ENCODE measurements around the gene IRF8.

IRF8 gene

DNA sequence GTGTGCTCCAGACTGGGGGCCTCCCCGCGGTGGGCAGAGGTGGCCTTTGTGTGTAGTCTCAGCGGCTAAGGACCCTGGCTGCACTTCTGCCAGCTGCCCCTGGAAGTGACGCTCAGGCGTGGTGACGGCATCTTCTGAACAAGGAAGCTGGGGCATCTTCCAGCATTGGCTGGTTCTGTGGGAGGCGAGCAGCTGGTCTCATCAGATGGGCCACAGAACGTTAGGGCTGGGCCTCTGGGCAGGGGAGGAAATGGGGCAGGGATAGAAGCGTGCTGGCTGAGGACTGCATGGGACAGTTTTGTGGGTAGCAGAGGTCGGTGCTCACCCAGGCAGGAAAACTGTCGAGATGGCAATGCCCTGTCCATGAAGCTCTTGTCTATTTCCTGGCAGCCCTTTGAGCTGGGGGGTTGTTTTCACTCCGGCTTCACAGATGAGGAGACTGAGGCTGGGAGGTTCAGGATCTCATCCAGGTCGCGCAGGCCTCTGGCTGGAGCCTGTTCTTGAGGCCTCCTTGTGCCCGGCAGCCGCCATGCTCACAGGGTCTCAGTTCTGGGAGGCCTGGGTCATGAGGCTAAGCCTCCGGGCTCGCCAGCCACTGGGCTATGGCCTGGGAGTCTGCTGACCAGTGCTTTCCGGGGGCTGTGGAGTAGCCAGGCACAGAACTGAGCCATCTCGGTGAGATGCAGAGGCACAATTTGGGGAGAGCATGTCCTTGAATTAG is 16.3 kb downstream of the IRF8 start:
- DNase-seq: no peak

DNA sequence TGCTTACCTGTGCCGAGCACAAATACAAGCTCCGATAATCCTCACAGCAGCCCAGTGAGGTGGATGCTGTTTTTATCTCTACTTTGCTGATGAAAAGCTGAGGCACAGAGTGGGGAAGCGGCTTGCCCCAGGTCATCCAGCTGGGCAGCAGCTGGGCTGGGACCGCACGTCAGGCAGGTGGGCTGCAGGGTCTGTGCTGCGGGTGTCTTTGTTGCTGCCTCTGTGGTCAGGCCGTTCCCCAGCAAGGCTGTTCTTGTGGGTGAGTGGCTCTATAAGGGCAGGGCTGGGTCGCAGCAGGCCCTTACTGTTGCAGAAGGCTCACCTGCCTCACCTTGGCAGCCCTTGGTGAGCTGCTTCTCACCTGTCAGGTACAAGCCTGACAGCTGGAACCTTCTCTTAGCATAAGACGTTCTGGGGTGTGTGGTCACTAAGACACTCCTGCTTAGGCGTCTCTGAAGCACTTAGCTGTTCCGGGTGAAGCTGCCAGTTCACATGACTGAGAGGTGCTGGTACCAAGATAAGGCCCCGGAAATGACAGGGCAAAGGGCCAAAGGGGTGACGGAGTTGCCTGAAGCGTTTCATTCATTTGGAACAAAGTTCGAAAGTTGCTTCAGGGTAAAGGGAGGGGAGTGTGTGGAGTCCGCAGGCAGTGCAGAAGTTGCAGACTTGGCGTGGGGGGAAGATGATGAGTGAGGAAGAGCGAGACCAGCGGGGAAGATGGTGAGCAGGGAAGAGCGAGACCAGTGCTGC is 17.4 kb downstream of the IRF8 start:
- DNase-seq: peak; percentile 30

DNA sequence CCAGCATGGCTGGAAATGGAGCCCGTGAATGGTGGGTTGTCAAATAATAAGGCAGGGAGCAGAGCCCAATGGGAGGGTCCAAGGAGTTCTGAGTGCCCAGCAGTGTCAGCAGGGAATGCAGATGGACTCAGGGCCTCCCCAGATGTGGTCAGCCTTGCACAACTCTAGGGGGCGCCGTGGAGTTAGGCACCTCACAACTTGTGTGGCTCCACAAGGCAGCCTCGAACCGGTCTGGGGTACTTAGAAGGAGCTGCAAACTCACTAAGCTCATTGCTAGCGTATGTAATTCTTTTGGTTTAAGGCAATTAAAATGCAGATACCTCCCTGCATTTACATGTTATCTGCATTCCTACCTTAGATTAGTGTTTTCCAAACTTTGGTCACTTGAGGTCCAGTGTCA is 18.1 kb downstream of the IRF8 start:
- no peak for DNase-seq

DNA sequence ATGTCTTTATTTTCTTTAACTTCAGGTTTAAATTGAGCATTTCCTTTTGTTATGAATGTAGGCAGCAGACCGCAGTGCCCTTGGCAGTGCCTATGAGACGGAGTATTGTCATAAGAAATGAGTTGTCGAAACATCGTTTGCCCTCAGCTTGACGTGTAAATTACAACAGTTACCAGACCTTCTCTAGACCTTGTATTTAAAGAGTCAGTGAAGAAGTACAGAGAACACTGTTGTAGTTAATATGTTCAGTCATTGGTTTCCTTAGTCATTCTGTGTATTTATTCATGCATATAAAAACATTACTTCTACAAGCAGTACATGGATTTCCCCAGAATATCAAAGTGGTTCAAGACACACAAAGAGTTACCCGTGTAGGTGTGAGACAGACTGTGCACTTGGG is 19.0 kb downstream of the IRF8 start:
- DNase-seq: no peak

- no peak for DNase-seq
Measured at GRCh38 chr16:85918436-85918835, 19.5 kb downstream of the IRF8 start.

- no peak for DNase-seq
Measured at GRCh38 chr16:85919271-85920267, 20.6 kb downstream of the IRF8 start.

GRCh38 chr16:85921026-85921425 is 22.1 kb downstream of the IRF8 start:
- no peak for DNase-seq

DNA sequence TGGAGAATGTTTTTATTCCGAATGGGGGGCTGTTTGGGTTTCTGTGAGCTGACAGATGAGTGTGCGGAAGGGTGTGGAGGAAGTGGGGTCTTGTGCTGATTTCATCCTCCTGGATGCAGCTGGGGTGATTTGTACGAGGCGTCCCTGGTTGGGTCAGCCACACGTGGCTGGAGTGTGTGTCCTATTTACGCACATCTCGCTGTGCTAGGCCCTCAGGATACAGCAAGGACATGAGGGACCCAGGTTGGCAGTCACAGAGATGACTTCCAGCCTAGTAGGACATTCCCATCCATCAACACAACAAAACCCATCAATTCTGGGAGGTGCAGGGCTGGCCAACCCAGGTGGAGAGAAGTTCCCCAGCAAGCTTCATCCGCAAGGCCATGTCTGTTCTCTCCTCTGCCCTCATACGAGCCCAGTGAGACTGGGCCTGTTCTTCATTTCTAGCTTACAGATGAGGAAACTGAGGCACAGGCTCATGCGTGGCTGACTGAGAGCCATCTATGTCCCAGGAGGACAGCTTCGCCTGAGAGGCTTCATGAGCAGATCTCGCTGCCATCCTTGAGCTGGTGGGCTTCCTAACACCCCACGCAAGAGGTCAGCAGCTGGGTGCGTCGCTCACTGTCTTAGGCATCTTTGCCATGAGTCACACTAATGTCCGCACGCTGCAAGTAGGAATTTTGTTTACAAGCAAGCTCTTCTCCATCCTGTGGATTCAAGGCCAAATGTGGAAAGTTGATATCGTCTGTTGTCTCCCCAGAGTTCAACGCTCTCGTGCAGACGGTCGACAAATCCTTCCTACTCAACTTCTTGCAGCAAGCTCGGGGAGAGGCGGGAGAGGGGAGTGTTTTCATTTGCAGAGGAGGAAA is 24.4 kb downstream of the IRF8 start:
- DNase-seq: no peak

DNA sequence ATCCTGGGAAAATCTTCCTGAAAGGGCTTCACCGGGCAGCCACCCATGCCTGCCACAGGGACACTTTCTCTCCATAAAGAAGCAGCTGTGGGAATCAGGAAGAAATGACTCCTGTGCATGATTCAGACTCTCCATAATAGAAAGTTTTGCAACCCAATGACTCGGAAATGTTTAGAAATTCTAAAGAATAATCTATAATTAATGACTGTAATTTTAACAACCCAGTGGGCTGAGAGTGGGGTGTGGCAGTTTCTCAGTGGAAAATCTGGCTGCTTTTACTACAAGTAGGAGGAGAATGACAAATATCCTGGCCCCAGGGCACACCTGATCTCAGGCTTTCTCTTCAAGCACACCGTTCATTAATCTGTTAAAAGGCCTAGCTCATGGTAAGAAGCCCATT is 25.7 kb downstream of the IRF8 start:
- DNase-seq: no peak

DNA sequence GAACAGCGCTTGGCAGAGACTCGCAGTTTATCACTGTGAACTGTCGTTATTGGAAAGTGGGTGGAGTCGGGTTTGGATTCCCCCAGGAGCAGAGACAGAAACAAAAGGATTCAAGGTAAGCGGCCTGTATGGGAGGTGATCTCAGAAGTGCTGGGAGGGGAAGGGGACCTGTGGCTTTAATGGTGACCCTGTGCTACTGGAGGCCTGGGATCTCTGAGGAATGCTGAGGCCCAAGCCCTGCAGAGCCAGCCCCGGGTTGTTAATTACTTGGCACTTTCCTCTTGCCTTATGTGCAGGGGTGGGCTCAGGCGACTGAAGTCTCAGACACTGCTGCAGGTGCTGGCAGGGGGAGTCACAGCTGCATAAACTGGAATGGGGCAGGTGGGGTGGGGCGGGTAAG is 27.4 kb downstream of the IRF8 start:
- DNase-seq: no peak

DNA sequence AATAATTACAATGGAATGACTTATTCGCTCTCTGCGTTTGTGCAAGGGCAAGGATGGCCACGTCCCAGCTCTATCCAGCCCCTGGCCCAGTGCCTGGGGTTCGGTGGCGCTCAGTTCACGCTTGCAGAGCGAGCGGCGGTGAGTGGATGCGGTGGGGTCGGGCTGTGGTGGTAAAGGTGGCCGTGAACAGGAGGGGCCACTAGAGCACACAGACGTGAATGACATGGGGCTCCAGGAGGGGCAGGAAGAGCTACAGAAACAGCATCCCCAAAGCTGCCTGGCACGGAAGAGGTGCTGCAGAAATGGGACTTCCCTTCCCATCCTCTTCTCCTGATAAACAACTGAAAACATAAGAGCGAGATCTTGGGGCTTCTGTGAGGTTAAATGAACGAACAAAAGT is 28.4 kb downstream of the IRF8 start:
- no peak for DNase-seq

GRCh38 chr16:85927959-85928358 is 29.0 kb downstream of the IRF8 start:
- no peak for DNase-seq

GRCh38 chr16:85928401-85928820 is 29.4 kb downstream of the IRF8 start:
- DNase-seq: no peak

DNA sequence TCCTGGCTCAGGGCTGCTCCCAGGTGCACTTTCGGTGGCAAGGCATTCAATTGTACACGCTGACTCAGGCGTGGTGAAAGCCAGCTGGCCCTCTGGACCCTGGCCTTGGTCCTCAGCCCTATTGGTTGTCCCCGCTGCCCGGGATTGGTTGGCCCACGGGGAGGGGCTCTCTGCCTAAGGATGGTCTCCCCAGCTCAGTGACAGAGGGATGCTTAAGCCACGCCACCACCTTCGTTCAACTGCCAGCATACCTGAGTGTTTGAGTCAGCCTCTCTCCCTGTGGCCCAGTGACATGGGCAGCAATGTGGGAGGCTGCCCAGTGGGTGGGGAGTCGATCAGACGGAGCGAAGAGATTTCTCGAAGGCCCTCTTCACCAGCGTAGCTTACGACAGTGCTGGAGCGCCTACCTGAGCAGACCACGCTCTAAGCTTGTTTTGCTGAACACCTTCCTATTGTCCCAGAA is 30.3 kb downstream of the IRF8 start:
- no peak for DNase-seq

DNA sequence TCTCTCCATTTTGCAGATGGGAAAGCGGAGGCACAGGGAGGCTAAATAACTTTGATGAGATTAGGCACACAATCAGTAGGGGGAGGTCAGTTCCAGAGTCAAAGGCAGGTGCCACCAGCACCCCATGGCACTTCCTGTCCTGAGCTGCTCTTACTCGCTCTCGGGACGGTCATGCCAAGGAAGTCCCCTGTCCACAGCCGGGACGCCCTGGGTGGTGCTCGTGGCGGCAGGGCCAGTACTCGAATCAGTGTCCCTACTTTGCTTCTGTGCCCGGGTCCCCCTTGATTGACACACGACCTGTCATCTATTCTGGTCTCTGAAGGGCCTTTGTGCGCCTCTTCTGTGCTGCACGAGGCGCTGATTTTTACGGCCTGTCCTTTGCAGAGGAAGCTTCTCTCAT is 31.3 kb downstream of the IRF8 start:
- no peak for DNase-seq

GRCh38 chr16:85931596-85932402 is 32.8 kb downstream of the IRF8 start:
- no peak for DNase-seq

GRCh38 chr16:85934210-85934609 is 35.2 kb downstream of the IRF8 start:
- no peak for DNase-seq

DNA sequence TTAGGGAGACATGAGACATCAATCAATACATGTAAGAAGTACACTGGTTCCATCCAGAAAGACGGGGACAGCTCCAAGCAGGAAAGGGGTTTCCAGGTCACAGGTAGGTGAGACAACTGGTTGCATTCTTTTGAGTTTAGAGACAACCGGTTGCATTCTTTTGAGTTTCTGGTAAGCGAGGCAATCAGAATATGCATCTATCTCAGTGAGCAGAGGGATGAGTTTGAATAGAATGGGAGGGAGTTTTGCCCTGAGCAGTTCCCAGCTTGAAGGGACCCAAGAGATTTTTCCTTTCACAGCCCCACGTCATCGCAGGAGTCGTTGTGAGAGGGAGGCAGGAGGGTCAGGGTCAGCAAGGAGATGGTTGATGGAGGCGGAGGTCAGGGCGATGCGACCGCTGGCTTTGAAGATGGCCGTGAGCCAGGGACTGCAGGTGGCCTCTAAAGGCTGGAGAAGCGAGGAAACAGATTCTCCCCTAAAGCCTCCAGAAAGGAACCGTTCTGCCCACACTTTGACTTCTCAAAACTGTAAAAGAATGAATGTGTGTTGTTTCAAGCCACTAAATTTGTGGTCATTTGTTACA is 36.5 kb downstream of the IRF8 start:
- DNase-seq: no peak

- no peak for DNase-seq
Measured at GRCh38 chr16:85935974-85936760, 37.2 kb downstream of the IRF8 start.

GRCh38 chr16:85936816-85937215 is 37.9 kb downstream of the IRF8 start:
- no peak for DNase-seq

All from GF-D8 (cell line).